IPS DF 6.9 (cell line): ENCODE measurements around the gene CASP9.
A peak's percentile ranks its signal among the peaks of the same experiment; 100 is the strongest.

Experiments used
- DNase-seq: peaks from one replicate; pipeline ENCODE4 v3.0.0-alpha.2; 2013; ENCODE audit warnings: low read depth, low spot score
- H3K27ac ChIP-seq: one replicate; pipeline ENCODE4 v1.5.1; 2013; ENCODE audit warnings: low read length, control low read depth
- H3K27me3 ChIP-seq: 2 replicates; pipeline ENCODE4 v1.6.1; 2013; ENCODE audit warnings: mild to moderate bottlenecking, low read length; ENCODE audit not compliant: control insufficient read depth, insufficient read depth
- H3K36me3 ChIP-seq: 2 replicates; pipeline ENCODE4 v1.6.1; 2013; ENCODE audit warnings: low read length; ENCODE audit not compliant: control insufficient read depth, insufficient read depth
- H3K4me1 ChIP-seq: 2 replicates; pipeline ENCODE4 v1.6.1; 2013; ENCODE audit warnings: low read length; ENCODE audit not compliant: control insufficient read depth, insufficient read depth
- H3K4me3 ChIP-seq: 2 replicates; pipeline ENCODE4 v1.5.1; 2013; ENCODE audit warnings: mild to moderate bottlenecking, low read length
- H3K9me3 ChIP-seq: 2 replicates; pipeline ENCODE4 v1.6.1; 2013; ENCODE audit warnings: low read length, inconsistent platforms; ENCODE audit not compliant: control insufficient read depth, insufficient read depth
- WGBS: extraction: QIAGEN DNeasy Blood & Tissue Kit; methylation state at CpG from one replicate; pipeline ENCODE4 v1.1.7; 2013; ENCODE audit warnings: mixed read lengths, missing lambda C conversion rate; ENCODE audit not compliant: insufficient read length, insufficient coverage; 5-methylcytosine and 5-hydroxymethylcytosine counted together

The CASP9 gene

GRCh38 chr1:15543589-15544568 is 19.9 kb upstream of the CASP9 start:
- Histone ChIP-seq H3K4me1 (no peaks in the 10 kb centered on the region), H3K9me3 (no peaks in the 10 kb centered on the region), H3K27ac (no peak overlapping the region), H3K36me3 (peaks cover 6% of the 10 kb centered on the region; the same call in 1 of the 2 replicates), H3K4me3 (no peak overlapping the region), H3K27me3 (no peaks in the 10 kb centered on the region)
- no peak for DNase-seq
- no CpG with 5 or more reads among the region's 12 CpGs for WGBS

- DNase-seq: no peak
- Histone ChIP-seq H3K27me3 (no peaks in the 10 kb centered on the region), H3K4me3 (no peak overlapping the region), H3K27ac (no peak overlapping the region), H3K9me3 (no peaks in the 10 kb centered on the region), H3K36me3 (peaks cover 6% of the 10 kb centered on the region; the same call in 1 of the 2 replicates), H3K4me1 (no peaks in the 10 kb centered on the region)
- no CpG with 5 or more reads among the region's 5 CpGs for WGBS
Measured at GRCh38 chr1:15543251-15543588, 19.2 kb upstream of the CASP9 start.

GRCh38 chr1:15542388-15543250 is 18.6 kb upstream of the CASP9 start:
- Histone ChIP-seq H3K36me3 (peaks cover 6% of the 10 kb centered on the region; the same call in 1 of the 2 replicates), H3K27me3 (no peaks in the 10 kb centered on the region), H3K4me3 (no peak overlapping the region), H3K4me1 (no peaks in the 10 kb centered on the region), H3K9me3 (no peaks in the 10 kb centered on the region), H3K27ac (no peak overlapping the region)
- WGBS: no CpG with 5 or more reads among the region's 7 CpGs
- DNase-seq: no peak

- DNase-seq: no peak
- Histone ChIP-seq H3K27me3 (no peaks in the 10 kb centered on the region), H3K36me3 (peaks cover 6% of the 10 kb centered on the region; the same call in 1 of the 2 replicates), H3K4me1 (no peaks in the 10 kb centered on the region), H3K9me3 (no peaks in the 10 kb centered on the region), H3K27ac (no peak overlapping the region), H3K4me3 (no peak overlapping the region)
- WGBS: no CpG with 5 or more reads among the region's 4 CpGs
Measured at GRCh38 chr1:15541231-15541792, 17.3 kb upstream of the CASP9 start.

- Histone ChIP-seq H3K4me1 (no peaks in the 10 kb centered on the region), H3K9me3 (no peaks in the 10 kb centered on the region), H3K4me3 (no peak overlapping the region), H3K36me3 (peaks cover 8% of the 10 kb centered on the region; the same call in 1 of the 2 replicates), H3K27ac (no peak overlapping the region), H3K27me3 (no peaks in the 10 kb centered on the region)
- DNase-seq: no peak
- WGBS: no CpG with 5 or more reads among the region's 8 CpGs
Measured at GRCh38 chr1:15540186-15540585, 16.2 kb upstream of the CASP9 start.

- Histone ChIP-seq H3K9me3 (no peaks in the 10 kb centered on the region), H3K36me3 (peaks cover 8% of the 10 kb centered on the region; the same call in 1 of the 2 replicates), H3K4me1 (no peaks in the 10 kb centered on the region), H3K27ac (no peak overlapping the region), H3K4me3 (no peak overlapping the region), H3K27me3 (no peaks in the 10 kb centered on the region)
- no peak for DNase-seq
- no CpG with 5 or more reads among the region's 6 CpGs for WGBS
Measured at GRCh38 chr1:15538771-15539170, 14.8 kb upstream of the CASP9 start.

- no peaks in the 10 kb centered on the region for H3K4me1 ChIP-seq
- H3K27me3 ChIP-seq: no peaks in the 10 kb centered on the region
- H3K36me3 ChIP-seq: peaks cover 3% of the 10 kb centered on the region; the same call in 1 of the 2 replicates
- DNase-seq: no peak
- H3K27ac ChIP-seq: no peak overlapping the region
- no CpG with 5 or more reads among the region's 2 CpGs for WGBS
- H3K9me3 ChIP-seq: no peaks in the 10 kb centered on the region
- no peak overlapping the region for H3K4me3 ChIP-seq
Measured at GRCh38 chr1:15531682-15532081, 7.7 kb upstream of the CASP9 start.

- Histone ChIP-seq H3K36me3 (peaks cover 3% of the 10 kb centered on the region; the same call in 1 of the 2 replicates), H3K27ac (no peak overlapping the region), H3K27me3 (no peaks in the 10 kb centered on the region), H3K4me1 (no peaks in the 10 kb centered on the region), H3K9me3 (no peaks in the 10 kb centered on the region), H3K4me3 (no peak overlapping the region)
- no peak for DNase-seq
- no CpG with 5 or more reads among the region's 4 CpGs for WGBS
Measured at GRCh38 chr1:15531003-15531402, 7.0 kb upstream of the CASP9 start.

- Histone ChIP-seq H3K27me3 (no peaks in the 10 kb centered on the region), H3K4me1 (peaks cover 2% of the 10 kb centered on the region), H3K27ac (no peak within 1 kb of the TSS), H3K36me3 (no peaks in the 10 kb centered on the region; the same call in 1 of the 2 replicates), H3K4me3 (peak within 1 kb of the TSS; percentile 74), H3K9me3 (no peaks in the 10 kb centered on the region)
- peak; percentile 100 for DNase-seq
- no CpG with 5 or more reads among the region's 65 CpGs for WGBS
Measured at GRCh38 chr1:15526490-15527339, 2.7 kb upstream of the CASP9 start, which contains the start of gene DNAJC16. TSS of gene DNAJC16 (plus strand) at chr1:15526848. CDS start at chr1:15529106, 2,258 bp downstream.
